GM12875 (cell line): Measurements from ENCODE around the gene BTBD9.

Experiments
- H3K4me3 ChIP-seq: one replicate; pipeline ENCODE4 v1.5.1; 2011; ENCODE audit warnings: low read depth, low read length, control low read depth
- CTCF ChIP-seq: IDR thresholded peaks from 2 replicates; pipeline ENCODE4 v1.5.1; 2011; ENCODE audit warnings: low read depth, mild to moderate bottlenecking, control low read depth, inconsistent platforms, low read length, moderate library complexity, borderline replicate concordance; ENCODE audit not compliant: insufficient read depth

The BTBD9 gene

GRCh38 chr6:38302838-38303237 is 336.9 kb downstream of the BTBD9 start:
- no peak for TF ChIP-seq CTCF

GRCh38 chr6:38302081-38302480 is 337.6 kb downstream of the BTBD9 start:
- H3K4me3 ChIP-seq = no peak overlapping the region
- TF ChIP-seq CTCF = no peak

More at GRCh38 chr6:38302838-38303237, 336.9 kb downstream of the BTBD9 start:
- H3K4me3 ChIP-seq = no peak overlapping the region

GRCh38 chr6:38290133-38290799 is 349.5 kb downstream of the BTBD9 start:
- TF ChIP-seq CTCF = no peak
- no peak overlapping the region for H3K4me3 ChIP-seq

GRCh38 chr6:38287487-38287886 is 352.2 kb downstream of the BTBD9 start:
- TF ChIP-seq CTCF = no peak
- no peak overlapping the region for H3K4me3 ChIP-seq

GRCh38 chr6:38284802-38285394 is 354.8 kb downstream of the BTBD9 start:
- no peak overlapping the region for H3K4me3 ChIP-seq
- TF ChIP-seq CTCF = no peak

- TF ChIP-seq CTCF = no peak
- no peak overlapping the region for H3K4me3 ChIP-seq
Observed at GRCh38 chr6:38283734-38284362, 355.9 kb downstream of the BTBD9 start.

DNA sequence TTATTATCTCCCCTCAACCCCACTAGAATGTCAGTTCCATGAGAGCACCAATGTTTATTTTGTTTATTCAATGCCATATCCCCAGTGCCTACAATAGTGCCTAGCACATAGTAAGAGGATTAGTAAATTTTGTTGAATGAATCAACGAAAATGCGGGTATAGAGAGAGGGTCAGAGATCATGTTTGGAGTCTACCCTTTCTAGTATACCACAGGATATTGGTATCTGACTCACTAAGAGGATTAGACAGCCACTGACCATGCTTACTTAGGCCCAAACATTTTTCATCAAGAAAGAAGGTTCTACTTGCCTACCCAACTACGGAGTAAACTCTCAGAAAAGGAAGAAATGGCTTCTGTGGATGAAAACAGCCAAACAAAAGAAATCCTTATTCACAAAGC is 356.8 kb downstream of the BTBD9 start:
- no peak overlapping the region for H3K4me3 ChIP-seq
- TF ChIP-seq CTCF = no peak
